22Rv1 (cell line): ENCODE measurements around the gene MICB.

Experiments used
- H3K27ac ChIP-seq: fragments of 450-650 bp; 2 replicates; pipeline ENCODE4 v1.5.1; 2017
- ZFX ChIP-seq: fragments of 450-650 bp; IDR thresholded peaks from 2 replicates; pipeline ENCODE4 v1.6.1; 2017; ENCODE audit warnings: antibody characterized with exemption, borderline replicate concordance
- TF ChIP-seq, protein P1 (sequence below): fragments of 450-650 bp; IDR thresholded peaks from 2 replicates; pipeline ENCODE4 v1.5.1; 2017; ENCODE audit warnings: mild to moderate bottlenecking

The MICB gene

DNA sequence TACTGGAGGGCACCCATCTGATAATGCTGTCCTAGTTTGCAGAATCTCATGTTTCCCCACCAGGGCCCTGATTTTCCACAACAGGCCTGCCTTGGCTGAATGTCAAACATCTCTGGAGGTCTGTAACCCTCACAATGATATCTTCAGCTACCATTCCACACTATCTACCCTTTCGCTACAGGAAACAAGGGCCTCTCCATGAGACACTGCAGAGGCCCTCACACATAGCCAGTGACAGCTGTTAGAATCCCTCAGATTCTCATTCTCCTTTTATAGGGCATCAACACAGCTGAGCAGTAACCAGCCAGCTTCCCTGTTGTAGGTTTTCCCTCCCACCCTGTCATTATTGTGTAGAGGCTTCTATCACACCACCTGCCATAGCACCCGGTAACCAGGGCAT, 29.6 kb upstream of the MICB start:
- TF ChIP-seq, protein P1, sequence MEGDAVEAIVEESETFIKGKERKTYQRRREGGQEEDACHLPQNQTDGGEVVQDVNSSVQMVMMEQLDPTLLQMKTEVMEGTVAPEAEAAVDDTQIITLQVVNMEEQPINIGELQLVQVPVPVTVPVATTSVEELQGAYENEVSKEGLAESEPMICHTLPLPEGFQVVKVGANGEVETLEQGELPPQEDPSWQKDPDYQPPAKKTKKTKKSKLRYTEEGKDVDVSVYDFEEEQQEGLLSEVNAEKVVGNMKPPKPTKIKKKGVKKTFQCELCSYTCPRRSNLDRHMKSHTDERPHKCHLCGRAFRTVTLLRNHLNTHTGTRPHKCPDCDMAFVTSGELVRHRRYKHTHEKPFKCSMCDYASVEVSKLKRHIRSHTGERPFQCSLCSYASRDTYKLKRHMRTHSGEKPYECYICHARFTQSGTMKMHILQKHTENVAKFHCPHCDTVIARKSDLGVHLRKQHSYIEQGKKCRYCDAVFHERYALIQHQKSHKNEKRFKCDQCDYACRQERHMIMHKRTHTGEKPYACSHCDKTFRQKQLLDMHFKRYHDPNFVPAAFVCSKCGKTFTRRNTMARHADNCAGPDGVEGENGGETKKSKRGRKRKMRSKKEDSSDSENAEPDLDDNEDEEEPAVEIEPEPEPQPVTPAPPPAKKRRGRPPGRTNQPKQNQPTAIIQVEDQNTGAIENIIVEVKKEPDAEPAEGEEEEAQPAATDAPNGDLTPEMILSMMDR, result no peak
- no peak for TF ChIP-seq ZFX
- no peak overlapping the region for H3K27ac ChIP-seq

DNA sequence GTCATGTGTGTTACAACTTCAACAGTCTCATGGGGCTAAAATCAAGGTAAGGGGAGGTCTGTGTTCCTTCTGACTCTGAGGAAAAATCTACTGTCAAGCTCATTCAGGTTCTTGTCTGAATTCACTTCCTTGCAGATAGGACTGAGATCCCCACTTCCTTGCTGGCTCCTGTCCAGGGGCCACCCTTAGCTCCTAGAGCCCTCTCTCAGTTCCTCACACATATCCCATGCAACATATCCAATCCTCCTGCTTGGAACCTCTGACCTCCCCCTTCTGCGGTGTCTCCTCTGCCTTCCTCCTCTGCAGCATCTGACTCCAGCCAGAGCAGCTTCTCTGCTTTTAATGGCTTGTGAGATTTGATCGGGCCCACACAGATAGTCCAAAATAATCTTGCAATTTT, 27.1 kb upstream of the MICB start:
- H3K27ac ChIP-seq, result no peak overlapping the region
- TF ChIP-seq, protein P1, result no peak
- TF ChIP-seq ZFX, result no peak

DNA sequence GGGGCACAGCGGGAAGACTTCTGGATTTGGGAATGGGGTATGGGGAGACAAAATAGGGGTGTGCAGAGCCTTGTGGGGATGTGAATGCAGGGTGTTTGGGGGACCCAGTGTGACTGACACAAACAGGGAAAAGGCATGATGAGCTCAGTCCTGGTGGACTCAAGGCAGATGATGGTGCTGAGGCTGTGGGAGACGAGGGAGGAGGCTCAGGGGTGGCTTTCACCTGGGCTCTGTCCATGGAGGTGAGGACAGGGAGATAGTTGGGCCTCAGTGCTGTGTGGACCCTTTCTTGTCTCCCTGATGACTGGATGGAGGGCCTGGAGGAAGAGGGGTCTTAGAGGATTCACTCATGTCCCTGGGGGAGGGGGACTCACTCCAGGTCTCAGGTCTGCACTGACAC, 26.2 kb upstream of the MICB start:
- no peak overlapping the region for H3K27ac ChIP-seq
- TF ChIP-seq ZFX, result no peak
- TF ChIP-seq, protein P1, result no peak

DNA sequence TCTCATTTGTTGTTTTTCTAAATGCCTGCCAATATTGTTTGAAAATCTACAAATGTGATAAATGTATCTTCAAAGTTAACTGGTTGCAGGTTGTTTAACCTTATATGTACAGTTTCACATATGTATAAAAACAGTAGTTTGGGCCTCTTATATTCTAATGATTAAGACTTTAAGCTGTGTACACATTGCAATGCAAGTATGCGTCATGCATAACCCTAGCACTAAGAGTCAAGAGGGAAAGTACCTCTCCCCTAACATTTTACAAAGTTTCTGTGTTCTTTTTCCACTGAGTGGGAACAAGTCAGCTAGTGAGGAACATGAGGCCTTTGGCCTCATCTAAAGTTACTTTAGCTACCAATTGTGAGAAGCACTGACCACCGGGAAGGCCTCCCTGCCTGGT, 25.7 kb upstream of the MICB start:
- TF ChIP-seq ZFX, result no peak
- TF ChIP-seq, protein P1, result no peak
- H3K27ac ChIP-seq, result no peak overlapping the region

DNA sequence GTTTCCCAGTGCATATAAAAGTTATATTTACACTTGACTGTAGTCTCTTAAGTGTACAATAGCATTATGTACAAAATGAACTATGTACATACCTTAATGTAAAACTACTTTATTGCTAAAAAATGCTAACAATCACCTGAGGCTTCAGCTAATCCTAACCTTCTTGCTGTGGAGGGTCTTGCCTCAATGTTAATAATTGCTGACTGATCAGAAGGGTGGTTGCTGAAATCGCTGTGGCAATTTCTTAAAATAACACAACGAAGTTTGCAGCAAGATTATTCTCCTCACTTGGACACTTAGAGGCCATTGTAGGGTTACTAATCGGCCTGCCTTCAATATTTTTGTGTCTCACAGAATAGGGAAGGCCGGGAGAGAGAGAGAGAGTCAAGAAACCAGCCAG, 24.7 kb upstream of the MICB start:
- H3K27ac ChIP-seq, result no peak overlapping the region
- no peak for TF ChIP-seq ZFX
- TF ChIP-seq, protein P1, result no peak

DNA sequence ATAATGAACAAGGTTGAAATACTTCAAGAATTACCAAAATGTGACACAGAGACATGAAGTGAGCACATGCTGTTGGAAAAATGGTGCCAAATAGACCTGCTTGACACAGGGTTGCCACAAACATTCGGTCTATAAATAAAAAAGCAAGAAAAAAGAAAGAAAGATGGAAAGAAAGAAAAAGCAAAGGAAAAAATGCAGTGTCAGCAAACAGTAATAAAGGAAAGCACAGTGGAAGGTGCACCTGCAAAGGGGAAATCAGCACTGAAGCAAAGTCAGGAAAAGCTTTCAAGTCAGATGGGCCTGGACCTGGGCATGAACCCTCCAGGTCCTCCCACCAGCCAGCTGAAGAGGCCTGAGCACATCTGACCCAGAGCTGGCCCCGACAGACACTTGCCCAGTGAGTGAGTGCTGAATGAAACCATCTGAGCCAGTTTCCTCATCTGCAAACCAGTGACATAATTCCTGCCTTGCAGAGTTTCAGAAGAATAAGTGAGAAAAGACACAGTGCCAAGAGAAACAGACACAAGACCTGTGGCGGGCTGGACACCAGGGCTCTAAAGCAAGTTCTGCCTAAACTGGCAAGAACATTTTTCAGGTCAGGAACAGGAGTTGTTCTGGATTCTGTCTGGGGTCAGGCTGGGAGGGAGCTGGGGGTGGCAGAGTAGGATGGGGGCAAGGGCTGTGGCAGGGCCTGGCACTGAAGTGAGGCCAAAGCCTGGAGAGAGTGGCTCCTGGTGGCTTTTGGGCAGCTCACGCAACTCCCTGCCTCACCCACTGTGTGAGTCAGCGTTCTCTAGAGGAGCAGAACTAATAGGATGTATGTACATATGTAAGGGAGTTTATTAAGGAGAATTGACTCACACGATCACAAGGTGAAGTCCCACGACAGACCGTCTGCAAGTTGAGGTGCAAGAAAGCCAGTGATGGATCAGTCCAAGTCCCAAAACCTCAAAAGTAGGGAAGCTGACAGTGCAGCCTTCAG, 23.9 kb upstream of the MICB start:
- no peak for TF ChIP-seq ZFX
- TF ChIP-seq, protein P1, result no peak
- H3K27ac ChIP-seq, result no peak overlapping the region

DNA sequence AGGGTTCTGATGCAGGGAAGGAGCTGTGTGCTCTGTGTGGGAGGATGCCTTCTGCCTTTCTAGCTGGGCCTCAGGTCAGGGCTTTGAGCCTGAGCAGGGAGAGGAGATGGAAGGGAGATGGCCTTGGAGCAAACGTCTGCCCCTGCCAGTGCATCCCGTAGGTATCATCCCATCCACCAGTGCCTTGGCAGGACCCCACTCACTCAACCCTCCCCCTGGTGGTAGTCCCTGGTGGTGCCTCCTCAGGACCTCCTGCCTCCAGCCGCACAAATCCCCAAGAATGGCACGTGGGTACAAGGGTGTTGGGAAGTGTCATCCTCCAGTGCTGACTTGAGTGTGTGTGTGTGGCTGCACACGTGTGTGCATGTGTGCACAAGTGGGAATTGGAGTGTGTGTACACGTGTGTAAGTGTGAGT, 23.1 kb upstream of the MICB start:
- H3K27ac ChIP-seq, result no peak overlapping the region
- TF ChIP-seq, protein P1, result peak; percentile 28
- no peak for TF ChIP-seq ZFX
